Calu3 (cell line): Measurements from ENCODE around the gene ZC3H14. TPM values are rescaled to one million over a fixed set of nuclear protein-coding genes. Genes with fewer than 3 reads are reported as not detected.

Experiments
- BruUV-seq: library from RNA; stranded (reverse); fragments of 400-500 nt; replicated peaks from 2 replicates; lab custom pipeline; 2021; lab: Mats Ljungman, UMichigan
- CTCF ChIA-PET: fragments of 300-600 bp; sonication (Branson Sonifier 250); formaldehyde crosslinking; loops from one replicate; lab custom pipeline; 2022; ENCODE audit warnings: antibody characterized with exemption; lab: Charles Lee
- DNase-seq: peaks from one replicate; pipeline ENCODE4 v3.0.0; 2022
- H3K27ac Mint-ChIP-seq: one replicate; pipeline ENCODE4 v1.8.0; 2022; ENCODE audit warnings: mixed read lengths; ENCODE audit not compliant: unreplicated experiment
- H3K27me3 Mint-ChIP-seq: one replicate; pipeline ENCODE4 v1.8.0; 2022; ENCODE audit warnings: mixed read lengths; ENCODE audit not compliant: unreplicated experiment
- H3K36me3 Mint-ChIP-seq: one replicate; pipeline ENCODE4 v1.8.0; 2022; ENCODE audit warnings: mild to moderate bottlenecking, moderate library complexity, mixed read lengths; ENCODE audit not compliant: insufficient read depth, unreplicated experiment
- H3K4me1 Mint-ChIP-seq: one replicate; pipeline ENCODE4 v1.8.0; 2022; ENCODE audit warnings: mild to moderate bottlenecking, low read depth, mixed read lengths; ENCODE audit not compliant: unreplicated experiment
- H3K4me3 Mint-ChIP-seq: one replicate; pipeline ENCODE4 v1.8.0; 2022; ENCODE audit warnings: mild to moderate bottlenecking, low read depth, moderate library complexity, mixed read lengths; ENCODE audit not compliant: unreplicated experiment
- H3K9me3 Mint-ChIP-seq: one replicate; pipeline ENCODE4 v1.8.0; 2022; ENCODE audit warnings: low read depth, mixed read lengths; ENCODE audit not compliant: unreplicated experiment
- intact Hi-C: fragments of 100-400 bp; cut with micrococcal nuclease; formaldehyde crosslinking; loops from one replicate; pipeline ENCODE4 v1.10.0; 2022; ENCODE audit not compliant: unreplicated experiment
- total RNA-seq: library from RNA; stranded (reverse); gene quantifications from 2 replicates; pipeline ENCODE4 v1.2.3, GENCODE V29; 2022
- TF ChIP-seq, protein P1 (sequence below): fragments of 200-600 bp; IDR thresholded peaks from one replicate; pipeline ENCODE4 v1.8.0; 2022; ENCODE audit warnings: antibody characterized with exemption; ENCODE audit not compliant: unreplicated experiment

ZC3H14 gene
- total RNA-seq, 1 experiment from 2014 or later, result 69.3 TPM

DNA sequence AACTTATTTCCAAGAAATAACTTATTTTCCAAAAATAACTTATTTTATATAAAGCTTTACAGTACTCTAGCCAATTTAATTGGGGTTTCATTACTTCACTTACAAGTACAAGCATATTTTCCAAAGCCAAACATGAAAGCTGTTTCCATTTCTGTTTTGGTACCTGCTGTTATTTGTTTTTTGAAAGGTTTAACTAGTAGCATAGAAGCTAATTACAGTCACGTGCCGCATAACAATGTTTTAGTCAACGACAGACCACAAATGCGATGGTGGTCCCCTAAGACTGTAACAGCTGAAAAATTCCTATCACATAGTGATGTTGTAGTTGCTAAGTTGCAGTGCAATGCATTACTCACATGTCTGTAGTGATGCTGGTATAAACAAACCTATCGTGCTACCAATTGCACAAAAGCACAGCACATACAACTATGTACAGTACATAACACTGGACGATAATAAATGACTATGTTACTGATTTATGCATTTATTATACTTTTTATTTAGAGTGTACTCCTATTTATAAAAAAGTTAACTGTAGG lies 29.7 kb upstream of the ZC3H14 start:
- TF ChIP-seq, protein P1, sequence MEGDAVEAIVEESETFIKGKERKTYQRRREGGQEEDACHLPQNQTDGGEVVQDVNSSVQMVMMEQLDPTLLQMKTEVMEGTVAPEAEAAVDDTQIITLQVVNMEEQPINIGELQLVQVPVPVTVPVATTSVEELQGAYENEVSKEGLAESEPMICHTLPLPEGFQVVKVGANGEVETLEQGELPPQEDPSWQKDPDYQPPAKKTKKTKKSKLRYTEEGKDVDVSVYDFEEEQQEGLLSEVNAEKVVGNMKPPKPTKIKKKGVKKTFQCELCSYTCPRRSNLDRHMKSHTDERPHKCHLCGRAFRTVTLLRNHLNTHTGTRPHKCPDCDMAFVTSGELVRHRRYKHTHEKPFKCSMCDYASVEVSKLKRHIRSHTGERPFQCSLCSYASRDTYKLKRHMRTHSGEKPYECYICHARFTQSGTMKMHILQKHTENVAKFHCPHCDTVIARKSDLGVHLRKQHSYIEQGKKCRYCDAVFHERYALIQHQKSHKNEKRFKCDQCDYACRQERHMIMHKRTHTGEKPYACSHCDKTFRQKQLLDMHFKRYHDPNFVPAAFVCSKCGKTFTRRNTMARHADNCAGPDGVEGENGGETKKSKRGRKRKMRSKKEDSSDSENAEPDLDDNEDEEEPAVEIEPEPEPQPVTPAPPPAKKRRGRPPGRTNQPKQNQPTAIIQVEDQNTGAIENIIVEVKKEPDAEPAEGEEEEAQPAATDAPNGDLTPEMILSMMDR, result no peak
- CTCF ChIA-PET, result no interaction called here
- H3K9me3 Mint-ChIP-seq, result no peaks in the 10 kb centered on the region
- peaks cover 13% of the 10 kb centered on the region for H3K4me1 Mint-ChIP-seq
- no peak for DNase-seq
- H3K36me3 Mint-ChIP-seq, result no peaks in the 10 kb centered on the region
- H3K27me3 Mint-ChIP-seq, result no peaks in the 10 kb centered on the region
- no peak overlapping the region for H3K4me3 Mint-ChIP-seq
- intact Hi-C loops, result no loop called here
- no TSS peak for BruUV-seq
- H3K27ac Mint-ChIP-seq, result no peak overlapping the region

DNA sequence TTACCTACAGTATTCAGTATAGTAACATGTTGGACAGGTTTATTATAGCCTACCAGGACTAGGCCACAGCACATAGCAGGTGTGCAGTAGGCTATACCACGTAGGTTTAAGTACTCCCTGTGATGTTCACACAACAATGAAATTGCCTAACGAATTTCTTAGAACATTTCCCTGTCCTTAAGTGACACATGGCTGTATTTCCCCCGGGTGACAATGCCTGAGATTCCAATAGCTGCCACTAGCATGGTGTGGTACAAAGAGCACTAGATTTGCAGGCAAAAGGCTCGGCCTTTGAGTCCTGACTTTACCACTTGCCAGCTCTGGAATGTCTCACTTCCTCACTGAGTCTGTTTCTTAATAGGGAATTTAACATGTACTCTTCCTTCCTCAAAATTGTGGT lies 27.7 kb upstream of the ZC3H14 start:
- no peaks in the 10 kb centered on the region for H3K27me3 Mint-ChIP-seq
- peak; percentile 56 for DNase-seq
- CTCF ChIA-PET, result interaction anchor here (0.6 to 1.0 kb wide), 4 partner anchors 12 to 39 kb away, joined by 3 to 5 read pairs (median 4); no protein-coding TSS in a partner anchor
- no peak overlapping the region for H3K27ac Mint-ChIP-seq
- H3K4me1 Mint-ChIP-seq, result peaks cover 13% of the 10 kb centered on the region
- intact Hi-C loops, result no loop called here
- no peak overlapping the region for H3K4me3 Mint-ChIP-seq
- BruUV-seq, result no TSS peak
- TF ChIP-seq, protein P1, result no peak
- H3K9me3 Mint-ChIP-seq, result no peaks in the 10 kb centered on the region
- H3K36me3 Mint-ChIP-seq, result no peaks in the 10 kb centered on the region

DNA sequence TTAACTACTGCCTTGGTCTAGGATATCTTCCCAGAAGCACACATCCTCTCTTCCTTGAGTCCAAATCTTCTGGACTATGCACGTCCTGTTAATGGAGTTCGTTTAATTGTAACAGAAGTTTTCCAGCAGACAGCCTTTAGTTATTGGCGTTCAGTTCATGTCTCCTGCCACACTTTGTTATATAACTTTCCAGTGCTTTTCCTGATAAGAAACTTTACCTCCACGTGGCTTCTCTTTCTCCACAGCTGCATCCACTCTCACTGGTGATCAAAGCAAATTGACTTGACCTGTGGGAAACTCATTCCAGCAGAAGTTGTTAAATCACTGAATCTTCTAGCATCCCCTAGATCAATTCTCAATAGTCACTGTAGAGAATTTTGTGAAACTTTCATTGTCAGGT lies 27.0 kb upstream of the ZC3H14 start:
- no peak overlapping the region for H3K4me3 Mint-ChIP-seq
- DNase-seq, result no peak
- TF ChIP-seq, protein P1, result no peak
- intact Hi-C loops, result no loop called here
- H3K36me3 Mint-ChIP-seq, result no peaks in the 10 kb centered on the region
- H3K9me3 Mint-ChIP-seq, result no peaks in the 10 kb centered on the region
- H3K27ac Mint-ChIP-seq, result no peak overlapping the region
- no TSS peak for BruUV-seq
- peaks cover 13% of the 10 kb centered on the region for H3K4me1 Mint-ChIP-seq
- CTCF ChIA-PET, result interaction anchor here (0.7 to 1.0 kb wide), 3 partner anchors 11 to 40 kb away, joined by 3 to 4 read pairs (median 3); no protein-coding TSS in a partner anchor
- no peaks in the 10 kb centered on the region for H3K27me3 Mint-ChIP-seq

DNA sequence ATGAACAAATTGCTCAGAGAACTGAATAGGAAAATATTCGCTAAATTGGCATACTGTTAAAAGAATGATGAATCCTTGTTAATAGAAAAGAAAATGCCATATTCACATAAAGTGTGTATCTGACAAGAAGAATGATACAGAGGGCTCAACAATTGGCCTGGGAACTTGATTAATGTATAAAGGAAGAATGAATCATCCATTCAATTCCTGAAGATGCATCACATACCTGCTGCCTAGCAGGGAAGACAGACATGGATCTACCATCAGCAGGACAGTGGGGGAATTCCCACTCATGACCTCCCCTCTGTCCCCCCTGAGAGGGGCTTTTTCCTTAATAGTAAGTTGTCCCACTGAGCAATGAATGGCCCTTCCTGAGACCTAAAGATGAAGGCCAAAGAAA lies 21.5 kb upstream of the ZC3H14 start:
- DNase-seq, result no peak

More for the DNA sequence above, 21.5 kb upstream of the ZC3H14 start:
- CTCF ChIA-PET, result no interaction called here
- intact Hi-C loops, result no loop called here
- BruUV-seq, result no TSS peak
- H3K4me1 Mint-ChIP-seq, result peaks cover 23% of the 10 kb centered on the region
- TF ChIP-seq, protein P1, result no peak
- H3K27ac Mint-ChIP-seq, result no peak overlapping the region
- H3K9me3 Mint-ChIP-seq, result no peaks in the 10 kb centered on the region
- H3K4me3 Mint-ChIP-seq, result no peak overlapping the region
- H3K36me3 Mint-ChIP-seq, result no peaks in the 10 kb centered on the region
- H3K27me3 Mint-ChIP-seq, result no peaks in the 10 kb centered on the region
